ENCODE measurements around the gene ZNF296.

The ZNF296 gene

DNA sequence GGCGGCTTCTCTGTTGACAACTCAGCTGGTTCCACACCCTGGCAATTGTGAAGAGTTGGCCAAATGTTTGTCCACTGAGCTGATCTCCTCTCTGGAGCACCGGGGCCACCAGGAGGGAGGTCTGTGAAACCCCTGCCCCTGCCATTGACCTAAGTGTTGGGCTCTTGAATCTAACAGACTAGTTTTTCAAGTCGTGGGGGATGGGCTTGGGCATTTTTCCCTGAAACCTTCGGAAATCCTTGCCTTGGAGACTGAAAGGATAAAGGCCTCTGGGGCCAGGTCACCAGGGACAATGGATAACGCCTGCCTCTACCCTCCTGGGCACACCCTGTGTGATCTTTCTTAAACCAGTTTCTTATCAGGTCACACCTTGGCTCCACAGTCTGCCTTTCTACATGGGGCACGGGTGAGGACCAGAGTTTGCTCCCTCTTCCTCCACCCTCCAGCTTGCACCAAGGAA lies 3.7 kb upstream of the ZNF296 start:
- no peak for DNase-seq (ENCODE audit: low spot score)

DNA sequence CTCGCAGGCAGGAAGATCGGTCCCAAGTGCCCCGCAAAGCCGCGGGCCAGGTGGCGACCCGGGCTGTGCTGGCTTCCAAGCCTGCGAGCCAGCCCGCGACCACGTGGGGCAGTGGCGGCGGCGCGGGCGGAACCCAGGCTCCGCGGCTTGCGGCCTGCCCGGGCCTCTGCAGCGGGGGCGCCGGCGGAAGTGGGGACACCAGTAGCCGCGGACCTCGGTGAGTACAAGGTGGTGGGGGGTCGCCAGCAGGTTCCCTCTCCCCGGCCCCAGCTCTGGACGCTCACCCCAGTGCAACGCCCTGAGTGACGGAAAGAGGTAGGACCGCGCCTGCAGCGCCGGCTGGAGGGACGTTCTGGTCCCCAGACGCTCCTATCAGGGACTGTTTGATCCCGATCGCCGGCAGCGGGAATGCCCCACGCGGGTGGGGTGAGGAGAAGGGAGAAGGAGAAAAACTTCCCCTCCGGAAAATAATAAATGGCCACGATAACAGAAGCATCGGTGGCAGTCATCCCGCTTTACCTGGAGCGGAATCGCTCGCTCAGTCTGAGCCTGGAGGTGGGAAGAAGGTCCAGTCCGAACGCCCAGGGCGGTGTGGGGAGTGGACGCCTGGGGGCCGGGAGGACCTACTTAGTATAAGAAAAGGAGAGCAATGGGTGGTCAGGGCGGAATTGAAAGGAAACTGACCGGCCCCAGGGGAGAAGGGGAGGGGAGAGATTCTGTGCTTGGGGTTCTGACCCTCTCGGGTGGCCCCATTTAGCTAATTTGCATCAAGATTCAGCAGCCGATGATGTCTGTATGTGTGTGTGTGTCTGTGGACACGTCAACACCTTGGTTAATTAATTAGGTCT lies 3.0 kb upstream of the ZNF296 start, which contains the start of gene GEMIN7:
TSS of gene GEMIN7 (plus strand) at position 198 of the 848 bp plus-strand sequence. CDS start 10,855 bp downstream, outside the sequence.
- DNase-seq (ENCODE audit: low spot score) = peak; percentile 85

DNA sequence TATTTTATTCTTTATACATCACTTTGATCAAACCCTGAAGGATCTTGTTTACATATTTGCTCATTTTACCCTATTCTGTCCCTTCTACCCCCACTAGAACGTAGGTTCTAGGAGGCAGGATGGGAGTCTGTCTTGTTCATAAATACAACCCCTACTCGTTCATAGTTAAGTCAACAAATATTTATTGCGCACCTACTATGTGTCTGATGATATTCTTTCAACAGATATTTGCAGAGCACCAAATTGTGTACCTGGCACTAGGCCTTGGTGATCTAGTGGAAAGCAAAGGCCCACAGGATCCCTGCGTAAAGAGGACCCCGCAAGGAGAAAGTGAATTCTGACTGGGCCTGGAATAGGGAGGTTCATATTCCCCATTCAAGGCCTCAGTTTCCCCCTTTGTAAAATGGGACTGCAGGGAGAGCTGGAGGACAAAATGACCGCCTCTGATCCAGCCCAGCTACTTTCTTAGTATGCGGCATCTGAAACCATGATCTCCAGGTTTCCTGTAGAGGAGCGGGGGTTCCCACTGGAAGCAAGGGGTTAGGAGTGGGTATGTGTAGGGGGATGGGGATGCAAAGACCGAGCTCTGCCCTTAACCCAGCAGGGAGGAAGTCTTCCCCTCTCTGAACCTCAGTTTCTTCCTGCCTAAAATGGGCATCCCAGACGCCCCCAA lies 2.2 kb upstream of the ZNF296 start:
- DNase-seq (ENCODE audit: low spot score) = no peak

DNA sequence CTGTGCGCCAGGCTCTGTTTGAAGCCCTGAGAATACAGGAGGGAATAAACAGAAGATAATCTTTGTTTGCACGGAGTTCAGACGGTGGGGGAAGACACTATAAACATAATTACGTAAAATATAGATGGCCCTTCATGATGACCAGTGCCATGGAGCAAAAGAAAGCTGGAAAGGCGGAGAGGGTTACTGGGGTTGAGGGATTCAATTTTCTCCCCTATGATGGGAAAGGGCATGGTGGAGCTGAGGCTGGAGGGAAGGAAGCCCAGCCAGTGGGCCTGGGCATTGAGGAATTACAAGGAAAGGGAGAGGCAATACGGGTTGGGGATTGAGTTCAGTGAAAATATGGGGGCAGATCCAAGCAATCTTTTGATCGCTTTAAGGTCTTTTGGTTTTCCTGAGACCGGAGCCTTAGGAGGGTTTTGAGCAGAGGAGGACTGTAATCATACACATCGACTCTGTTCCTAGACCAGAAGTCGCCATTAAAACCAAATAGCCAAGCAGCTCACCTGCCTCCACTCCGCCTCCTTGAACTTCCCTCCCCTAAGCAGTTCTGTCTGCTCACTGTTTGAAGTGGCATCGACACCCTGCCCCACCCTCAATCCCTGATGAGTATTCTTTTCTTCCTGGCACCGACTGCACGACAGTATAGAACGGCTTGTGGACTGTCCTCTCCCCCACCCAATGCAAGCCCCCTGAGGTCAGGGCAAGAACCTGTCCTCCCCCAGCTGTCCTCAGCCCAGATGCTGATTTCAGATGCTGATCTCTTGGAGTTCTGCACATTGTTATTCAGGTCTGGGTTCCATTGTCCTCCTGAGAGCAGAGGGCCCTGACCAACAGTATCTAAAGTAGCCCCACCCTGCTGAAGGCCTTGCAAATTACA lies 813 bp upstream of the ZNF296 start:
- DNase-seq (ENCODE audit: low spot score) = no peak

DNA sequence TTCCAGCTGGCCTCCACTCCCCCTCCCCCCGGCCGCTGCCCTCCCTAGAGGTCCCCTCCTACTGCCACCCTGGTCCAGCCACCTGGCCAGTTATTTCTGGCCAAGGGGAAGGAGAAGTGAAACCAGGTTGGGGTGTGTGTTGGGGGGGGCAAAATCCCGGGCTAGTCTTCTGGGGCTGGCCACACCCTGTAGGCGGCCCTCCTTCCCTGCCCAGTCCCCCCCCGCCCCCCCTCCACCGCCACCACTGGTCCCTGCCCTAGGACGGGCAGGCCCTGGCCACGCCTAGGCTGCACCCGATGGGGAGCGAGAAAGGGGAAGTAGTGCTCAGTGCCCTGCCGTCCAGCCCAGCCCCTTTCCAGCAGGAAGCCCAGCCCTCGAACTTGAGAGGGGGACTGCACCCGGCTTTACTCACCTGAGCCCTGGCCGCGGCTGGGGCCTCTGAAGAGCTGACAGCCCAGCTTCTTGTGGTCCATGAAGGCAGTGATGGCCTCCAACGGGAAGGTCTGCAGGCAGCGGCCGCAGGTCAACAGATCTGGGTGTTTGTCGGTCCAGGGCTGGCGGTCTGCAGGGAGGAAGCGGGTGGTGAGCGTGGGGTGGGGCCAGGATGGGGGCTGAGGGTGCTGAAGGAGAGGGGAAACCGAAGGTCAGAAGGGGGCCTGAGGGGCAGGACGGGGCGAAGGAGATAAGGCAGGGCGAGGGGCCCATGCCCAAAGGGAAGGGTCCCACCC lies 813 bp downstream of the ZNF296 start:
- DNase-seq (ENCODE audit: low spot score) = peak; percentile 81

DNA sequence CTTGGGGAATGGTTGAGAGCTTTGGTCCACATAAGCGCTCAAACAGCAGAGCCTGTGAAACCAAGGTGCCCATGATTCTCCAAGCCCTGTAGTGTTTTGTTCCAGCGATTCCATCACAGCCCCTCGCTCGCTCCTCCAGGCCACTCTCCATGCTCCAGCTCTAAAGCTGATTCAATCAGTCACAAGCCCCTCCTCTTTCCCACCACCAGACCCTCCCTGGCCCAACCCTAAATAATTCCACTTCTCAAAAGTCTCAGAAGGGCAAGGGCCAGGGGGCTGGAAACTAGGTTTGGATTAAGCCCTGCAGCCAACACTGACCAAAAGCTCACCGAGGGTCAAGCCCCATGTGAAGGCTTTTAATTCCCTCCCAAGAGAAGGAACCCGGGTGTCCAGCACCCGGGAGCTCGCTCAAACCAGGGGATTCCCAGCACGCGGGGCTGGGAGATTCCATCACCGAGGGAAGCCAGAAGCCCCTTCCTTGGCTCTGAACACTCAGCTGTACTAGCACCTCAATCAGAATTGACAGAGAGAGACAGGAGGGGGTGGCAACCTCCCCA lies 1.5 kb downstream of the ZNF296 start:
- DNase-seq (ENCODE audit: low spot score) = no peak

DNA sequence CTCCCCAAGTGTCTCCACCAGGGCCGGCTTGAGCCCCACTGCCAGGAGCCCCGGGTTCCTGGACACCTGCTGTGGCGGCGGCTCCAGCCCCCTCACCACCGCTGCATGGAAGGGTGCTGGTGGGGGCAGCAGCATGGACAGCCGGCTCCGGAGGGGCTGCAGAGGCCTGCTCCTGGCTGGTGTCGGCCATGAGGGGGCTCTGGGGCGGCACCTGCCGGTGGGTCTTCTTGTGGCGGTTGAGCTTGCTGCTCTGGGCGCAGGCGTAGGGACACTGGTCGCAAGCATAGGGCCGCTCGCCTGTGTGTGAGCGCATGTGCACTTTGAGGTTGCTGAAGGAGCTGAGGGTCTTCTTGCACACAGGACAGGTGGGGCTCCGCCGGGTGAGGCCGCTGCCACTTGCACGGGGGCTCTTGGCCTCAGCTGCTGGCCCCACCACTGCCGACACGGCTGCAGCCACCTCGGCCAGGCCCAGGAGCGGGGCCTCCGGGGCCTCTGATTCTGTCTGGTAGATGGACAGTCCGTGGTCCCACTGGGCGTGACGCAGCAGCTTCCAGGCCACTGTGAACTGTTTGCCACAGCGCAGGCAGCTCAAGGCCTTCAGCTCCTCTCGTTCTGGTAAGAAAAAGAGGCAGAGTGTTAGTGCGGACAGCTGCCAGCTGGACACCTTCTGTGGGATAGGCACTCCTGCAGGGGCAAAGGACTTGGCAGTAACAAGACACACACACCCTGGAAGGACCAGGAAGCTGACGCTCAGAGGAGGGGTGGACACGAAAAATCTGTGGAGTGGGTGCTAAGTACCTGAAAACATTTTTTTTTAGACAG lies 4.1 kb downstream of the ZNF296 start:
- no peak for DNase-seq (ENCODE audit: low spot score)

DNA sequence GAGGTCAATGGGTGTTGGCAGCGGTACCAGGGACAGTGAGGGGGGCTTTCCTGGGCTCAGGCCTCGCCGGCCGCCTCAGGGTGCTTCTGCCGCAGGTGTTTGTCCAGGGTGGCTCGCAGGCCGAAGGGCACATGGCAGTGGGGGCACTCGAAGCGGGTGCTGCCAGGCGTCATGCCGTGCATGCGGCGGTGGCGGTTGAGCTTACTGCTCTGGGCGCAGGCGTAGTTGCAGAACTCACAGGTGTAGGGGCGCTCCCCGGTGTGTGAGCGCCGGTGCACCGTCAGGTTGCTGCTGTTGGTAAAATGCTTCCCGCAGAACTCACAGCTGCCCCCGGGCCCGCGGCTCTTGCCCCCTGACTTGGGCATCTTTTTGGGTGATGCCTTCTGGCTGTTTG lies 4.7 kb downstream of the ZNF296 start:
- no peak for DNase-seq (ENCODE audit: low spot score)

DNA sequence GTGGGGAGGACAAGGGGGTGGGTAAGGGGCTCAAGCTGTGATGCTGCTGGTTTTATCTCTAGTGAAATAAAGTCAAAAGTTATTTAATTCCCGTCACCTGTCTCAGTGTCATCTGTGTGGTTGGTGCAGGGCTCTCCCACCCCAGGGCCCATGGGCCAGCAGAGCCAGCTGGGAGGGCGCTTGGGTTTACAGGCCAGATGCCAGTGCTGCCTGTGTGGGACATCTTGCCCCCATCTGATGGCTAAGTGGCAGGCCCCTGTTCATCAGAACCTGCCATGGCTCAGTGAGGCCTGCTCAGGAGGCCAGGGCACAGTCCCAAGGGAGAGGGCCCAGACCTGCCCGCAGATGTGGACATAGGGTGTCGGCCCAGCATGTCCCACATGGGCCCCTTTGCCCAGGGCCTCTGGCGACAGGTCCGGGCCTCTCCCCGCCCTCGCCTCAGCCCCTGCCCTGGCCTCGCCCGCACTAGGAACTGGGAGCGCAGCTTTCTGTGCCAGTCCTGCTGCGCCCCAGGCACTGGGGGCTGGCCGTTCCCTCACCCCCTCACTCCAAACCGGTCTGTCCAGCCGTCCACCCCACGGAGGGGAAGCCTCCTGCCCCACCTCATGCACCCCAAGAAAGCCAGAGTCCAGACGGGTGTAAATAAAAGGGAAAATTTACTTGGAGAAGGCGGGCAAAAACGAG lies 5.3 kb downstream of the ZNF296 start:
- DNase-seq (ENCODE audit: low spot score) = no peak

DNA sequence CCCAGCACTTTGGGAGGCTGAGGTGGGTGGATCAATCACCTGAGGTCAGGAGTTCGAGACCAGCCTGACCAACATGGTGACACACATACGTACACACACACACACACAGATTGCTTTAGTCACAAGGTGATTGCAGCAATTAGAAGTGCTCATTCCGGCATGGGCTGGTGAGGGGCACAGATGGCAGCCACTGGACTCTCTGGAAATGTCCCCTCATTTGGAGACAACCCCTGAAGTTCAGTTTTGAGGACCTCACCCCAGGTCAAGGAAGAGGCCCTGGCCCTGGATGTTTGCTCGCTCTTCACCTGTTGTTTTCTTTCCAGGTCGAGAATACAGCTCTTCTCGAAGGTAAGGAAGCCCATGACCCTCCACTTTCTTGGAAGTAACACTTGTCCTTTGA lies 6.1 kb downstream of the ZNF296 start:
- no peak for DNase-seq (ENCODE audit: low spot score)

DNA sequence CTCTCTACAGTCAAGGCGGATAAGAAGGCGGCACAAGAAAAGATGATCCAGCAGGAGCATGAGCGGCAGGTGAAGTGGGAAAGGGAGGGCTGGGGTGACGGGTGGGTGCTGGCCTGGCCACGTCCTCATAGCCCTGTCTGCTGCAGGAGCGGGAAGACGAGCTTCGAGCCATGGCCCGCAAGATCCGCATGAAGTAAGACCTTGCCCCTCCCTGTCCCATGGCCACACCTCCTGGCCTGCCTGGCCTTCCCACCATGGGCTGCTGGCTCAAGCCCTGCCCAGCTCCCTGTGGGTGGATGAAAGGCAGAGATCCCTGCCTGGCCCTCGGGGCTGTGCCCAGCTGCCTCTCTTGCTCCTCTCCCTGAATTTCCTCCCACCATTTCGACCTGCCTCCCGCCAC lies 7.2 kb downstream of the ZNF296 start:
- no peak for DNase-seq (ENCODE audit: low spot score)

DNA sequence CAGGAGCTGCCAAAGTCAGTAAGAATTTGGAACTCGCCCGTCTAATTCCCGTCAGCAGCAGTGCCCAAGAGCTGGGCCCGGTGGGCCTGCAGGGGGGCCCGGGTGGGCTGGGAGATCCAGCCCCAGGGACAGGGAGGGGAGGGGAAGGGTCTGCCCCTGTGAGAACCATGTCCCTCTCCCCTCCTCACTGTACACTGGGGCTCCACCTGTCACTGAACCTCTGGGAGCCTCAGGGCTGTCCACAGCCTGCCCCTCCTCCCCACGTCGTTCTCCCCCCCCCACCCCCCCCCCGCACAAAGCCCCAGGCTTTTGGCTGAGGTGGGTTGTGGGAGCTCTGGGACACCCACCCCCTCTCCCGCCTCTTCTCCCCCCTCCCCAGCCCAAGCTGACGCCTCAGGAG lies 8.2 kb downstream of the ZNF296 start:
- no peak for DNase-seq (ENCODE audit: low spot score)

DNA sequence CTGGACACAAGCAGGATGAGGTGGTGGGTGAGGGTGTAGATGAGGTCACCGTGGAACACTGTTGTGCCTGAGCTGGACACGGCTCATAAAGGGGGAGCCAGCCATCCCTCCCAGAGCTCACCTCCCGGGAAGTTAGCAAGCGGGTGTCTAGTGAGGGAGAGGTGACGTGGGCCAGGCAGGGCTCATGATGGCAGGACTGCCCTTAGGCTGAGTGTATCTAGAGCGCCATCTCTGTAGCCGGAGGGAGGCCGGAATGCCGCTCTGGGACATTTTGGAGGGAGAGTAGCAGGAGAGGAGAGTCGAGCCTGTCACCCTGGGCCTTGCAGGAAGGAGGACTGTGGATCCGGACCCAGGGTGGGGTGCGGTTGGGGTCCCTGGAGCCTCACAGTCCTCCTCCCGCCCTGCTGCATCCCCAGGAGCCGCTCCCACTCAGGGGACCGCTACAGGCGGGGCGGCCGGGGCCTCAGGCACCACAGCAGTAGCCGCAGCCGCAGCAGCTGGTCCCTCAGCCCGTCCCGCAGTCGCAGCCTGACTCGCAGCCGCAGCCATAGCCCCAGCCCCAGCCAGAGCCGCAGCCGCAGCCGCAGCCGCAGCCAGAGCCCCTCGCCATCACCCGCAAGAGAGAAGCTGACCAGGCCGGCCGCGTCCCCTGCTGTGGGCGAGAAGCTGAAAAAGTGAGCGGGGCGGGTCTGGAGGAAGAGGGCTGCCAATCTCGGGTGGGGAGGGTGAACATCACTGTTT lies 9.2 kb downstream of the ZNF296 start:
- DNase-seq (ENCODE audit: low spot score) = no peak

DNA sequence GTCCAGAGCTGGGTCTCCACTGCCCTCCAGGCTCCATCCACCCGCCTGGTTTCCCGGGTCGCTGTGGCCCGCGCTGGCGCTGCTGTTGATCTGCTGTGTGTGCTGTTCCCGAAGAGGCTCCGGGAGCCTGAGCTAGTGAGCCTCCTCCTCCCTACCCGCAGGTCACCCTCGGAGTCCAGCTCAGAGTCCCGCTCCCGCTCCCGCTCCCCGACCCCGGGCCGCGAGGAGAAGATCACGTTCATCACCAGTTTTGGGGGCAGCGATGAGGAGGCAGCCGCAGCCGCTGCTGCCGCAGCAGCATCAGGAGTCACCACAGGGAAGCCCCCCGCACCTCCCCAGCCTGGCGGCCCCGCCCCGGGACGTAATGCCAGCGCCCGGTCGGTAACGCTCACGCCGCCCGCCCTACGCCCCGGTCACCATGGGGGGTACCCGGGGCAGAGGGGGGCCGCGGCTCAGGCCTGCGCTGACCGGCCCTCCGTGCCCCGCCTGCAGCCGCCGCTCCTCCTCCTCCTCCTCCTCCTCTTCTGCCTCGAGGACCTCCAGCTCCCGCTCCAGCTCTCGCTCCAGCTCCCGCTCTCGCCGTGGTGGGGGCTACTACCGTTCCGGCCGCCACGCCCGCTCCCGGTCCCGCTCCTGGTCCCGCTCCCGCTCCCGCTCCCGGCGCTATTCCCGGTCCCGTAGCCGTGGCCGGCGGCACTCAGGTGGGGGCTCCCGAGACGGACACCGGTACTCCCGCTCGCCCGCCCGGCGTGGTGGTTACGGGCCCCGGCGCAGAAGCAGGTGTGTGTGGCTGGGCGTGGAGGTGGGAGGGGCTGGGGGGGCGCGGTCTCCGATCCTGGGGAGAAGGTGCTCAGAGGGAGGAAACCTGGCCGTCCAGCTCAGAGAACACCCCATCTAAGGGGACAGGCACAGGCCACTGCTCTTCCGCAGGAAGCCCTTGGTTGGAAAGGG lies 12.2 kb downstream of the ZNF296 start:
- DNase-seq (ENCODE audit: low spot score) = no peak

DNA sequence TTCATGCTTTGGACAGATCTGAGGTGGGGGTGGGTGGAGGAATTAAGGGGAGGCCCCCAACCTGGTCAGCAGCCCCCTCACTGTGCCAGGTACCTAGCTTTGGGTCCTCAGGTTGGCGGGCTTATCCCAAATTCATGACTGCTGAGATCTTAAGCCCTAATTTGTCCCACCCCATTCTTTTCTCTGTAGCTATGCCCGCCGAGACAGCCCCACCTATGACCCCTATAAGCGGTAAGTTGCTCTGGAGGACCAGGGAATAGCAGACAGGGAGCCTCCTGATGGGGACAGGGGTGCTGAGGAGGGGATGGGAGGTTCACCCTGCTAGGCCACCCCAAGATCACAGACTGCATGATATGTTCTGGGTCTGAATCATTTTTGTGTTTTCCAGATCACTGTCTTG lies 14.3 kb downstream of the ZNF296 start:
- DNase-seq (ENCODE audit: low spot score) = no peak

DNA sequence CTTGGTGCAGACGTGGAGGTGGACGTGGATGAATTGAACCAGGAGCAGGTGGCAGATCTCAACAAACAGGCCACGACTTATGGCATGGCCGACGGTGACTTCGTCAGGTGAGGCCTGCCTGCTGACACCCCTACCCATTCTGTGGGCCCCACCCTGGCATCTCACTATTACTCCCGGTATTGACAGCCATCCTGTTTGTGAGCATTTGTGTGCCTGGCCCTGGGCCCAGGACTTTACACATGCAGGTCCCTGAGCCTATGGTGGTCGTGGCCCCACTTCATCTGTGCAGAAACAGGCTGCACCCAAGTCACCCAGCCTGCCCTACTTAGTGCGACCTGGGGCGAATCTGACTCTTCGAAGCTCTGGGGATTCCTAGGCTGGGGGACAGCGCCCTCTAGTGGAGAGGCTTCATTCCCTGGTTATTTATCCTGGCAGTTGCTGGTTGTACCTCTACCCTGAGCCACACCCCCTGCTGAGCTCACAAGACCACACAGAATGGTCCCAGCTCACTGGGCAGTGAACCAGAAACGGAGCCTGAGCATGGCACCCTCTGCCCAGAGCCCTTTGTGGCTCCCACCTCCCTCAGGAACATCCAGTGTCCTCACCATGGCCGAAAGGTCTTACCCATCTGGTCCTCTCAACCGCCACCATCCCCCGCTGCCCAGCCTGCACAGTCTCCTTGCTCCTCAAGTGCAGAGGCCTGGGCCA lies 16.9 kb downstream of the ZNF296 start:
- peak; percentile 49 for DNase-seq (ENCODE audit: low spot score)

DNA sequence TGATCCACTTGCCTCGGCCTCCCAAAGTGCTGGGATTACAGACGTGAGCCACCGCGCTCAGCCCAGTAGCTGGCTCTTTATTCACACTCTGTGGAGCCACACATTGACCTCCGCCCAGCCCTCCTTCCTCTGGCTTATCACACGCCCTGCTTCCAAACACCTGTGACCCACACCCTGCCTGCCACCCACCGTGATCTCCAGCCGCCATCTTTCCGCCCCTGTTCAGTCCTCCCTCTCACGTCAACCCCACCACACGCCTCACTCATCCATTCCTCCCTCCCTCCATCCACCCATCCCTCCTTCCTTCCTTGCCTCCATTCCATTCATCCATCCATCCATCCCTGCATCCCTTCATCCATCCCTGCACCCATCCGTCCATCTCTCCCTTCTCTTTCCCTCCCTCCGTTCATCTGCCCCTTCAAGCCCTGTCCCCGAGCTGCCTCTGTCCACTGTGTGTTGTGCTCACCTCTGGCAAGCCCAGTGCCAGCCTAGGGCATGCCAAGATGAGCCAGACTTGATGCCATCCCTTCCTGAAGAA lies 17.6 kb downstream of the ZNF296 start:
- no peak for DNase-seq (ENCODE audit: low spot score)
